Progenitor cell of endocrine pancreas (in vitro differentiated cells): ENCODE results near the gene CTBP2. TPM values are rescaled to one million over a fixed set of nuclear protein-coding genes. Genes with fewer than 3 reads are reported as not detected.

Source experiments
- DNase-seq: peaks from one replicate; pipeline ENCODE4 v3.0.0; 2021; ENCODE audit warnings: low spot score; ENCODE audit not compliant: unreplicated experiment
- H3K27ac Mint-ChIP-seq: 2 replicates; pipeline ENCODE4 v1.8.0; 2021; ENCODE audit warnings: mild to moderate bottlenecking, moderate library complexity, mixed read lengths
- H3K27me3 Mint-ChIP-seq: 2 replicates; pipeline ENCODE4 v1.8.0; 2021; ENCODE audit warnings: mixed read lengths
- H3K36me3 Mint-ChIP-seq: 2 replicates; pipeline ENCODE4 v1.8.0; 2022; ENCODE audit warnings: mixed read lengths; ENCODE audit not compliant: insufficient read depth
- H3K4me1 Mint-ChIP-seq: 2 replicates; pipeline ENCODE4 v1.8.0; 2021; ENCODE audit warnings: low read depth, mixed read lengths
- H3K4me3 Mint-ChIP-seq: 2 replicates; pipeline ENCODE4 v1.8.0; 2021; ENCODE audit warnings: low read depth, mild to moderate bottlenecking, moderate library complexity, mixed read lengths
- H3K9me3 Mint-ChIP-seq: 2 replicates; pipeline ENCODE4 v1.8.0; 2021; ENCODE audit warnings: low read depth, mixed read lengths
- CTCF ChIP-seq: fragments of 200-600 bp; sonication (generic); IDR thresholded peaks from one replicate; pipeline ENCODE4 v1.5.0; 2021; ENCODE audit warnings: antibody characterized with exemption, mild to moderate bottlenecking; ENCODE audit not compliant: unreplicated experiment
- total RNA-seq: library from RNA; stranded (reverse); gene quantifications from 2 replicates; pipeline ENCODE4 v1.2.1, GENCODE V29; 2021

The CTBP2 gene
- total RNA-seq, 1 donor from 2014 or later: 182 TPM

GRCh38 chr10:125199270-125199669 lies 38.9 kb upstream of the CTBP2 start:
- no peak for TF ChIP-seq CTCF
- no peak overlapping the region for H3K4me3 Mint-ChIP-seq
- H3K27me3 Mint-ChIP-seq: peaks cover 51% of the 10 kb centered on the region
- no peak for DNase-seq
- no peak overlapping the region for H3K27ac Mint-ChIP-seq
- peaks cover 7% of the 10 kb centered on the region for H3K4me1 Mint-ChIP-seq
- no peaks in the 10 kb centered on the region for H3K36me3 Mint-ChIP-seq
- no peaks in the 10 kb centered on the region for H3K9me3 Mint-ChIP-seq

- H3K27me3 Mint-ChIP-seq: peaks cover 36% of the 10 kb centered on the region
- H3K9me3 Mint-ChIP-seq: no peaks in the 10 kb centered on the region
- no peak for TF ChIP-seq CTCF
- H3K27ac Mint-ChIP-seq: no peak overlapping the region
- peaks cover 4% of the 10 kb centered on the region for H3K4me1 Mint-ChIP-seq
- H3K36me3 Mint-ChIP-seq: no peaks in the 10 kb centered on the region
- no peak for DNase-seq
- H3K4me3 Mint-ChIP-seq: no peak overlapping the region
These were observed 34.5 kb upstream of the CTBP2 start for GRCh38 chr10:125194814-125195213.

- H3K36me3 Mint-ChIP-seq: no peaks in the 10 kb centered on the region
- H3K4me1 Mint-ChIP-seq: peaks cover 5% of the 10 kb centered on the region
- H3K9me3 Mint-ChIP-seq: no peaks in the 10 kb centered on the region
- peaks cover 34% of the 10 kb centered on the region for H3K27me3 Mint-ChIP-seq
- no peak overlapping the region for H3K4me3 Mint-ChIP-seq
- no peak for DNase-seq
- H3K27ac Mint-ChIP-seq: no peak overlapping the region
- no peak for TF ChIP-seq CTCF
These were observed 33.0 kb upstream of the CTBP2 start for GRCh38 chr10:125193306-125193877.

- H3K4me3 Mint-ChIP-seq: no peak overlapping the region
- TF ChIP-seq CTCF: no peak
- no peak overlapping the region for H3K27ac Mint-ChIP-seq
- H3K27me3 Mint-ChIP-seq: peaks cover 38% of the 10 kb centered on the region
- no peaks in the 10 kb centered on the region for H3K36me3 Mint-ChIP-seq
- peaks cover 5% of the 10 kb centered on the region for H3K4me1 Mint-ChIP-seq
- H3K9me3 Mint-ChIP-seq: no peaks in the 10 kb centered on the region
- no peak for DNase-seq
These were observed 32.3 kb upstream of the CTBP2 start for GRCh38 chr10:125192620-125193019.

GRCh38 chr10:125192005-125192404 lies 31.6 kb upstream of the CTBP2 start:
- no peaks in the 10 kb centered on the region for H3K9me3 Mint-ChIP-seq
- H3K4me3 Mint-ChIP-seq: no peak overlapping the region

More at GRCh38 chr10:125192005-125192404, 31.6 kb upstream of the CTBP2 start:
- TF ChIP-seq CTCF: no peak
- DNase-seq: no peak
- Mint-ChIP-seq H3K36me3 (no peaks in the 10 kb centered on the region), H3K27me3 (peaks cover 42% of the 10 kb centered on the region), H3K4me1 (peaks cover 5% of the 10 kb centered on the region), H3K27ac (peak overlapping the region; percentile 42)
